HEK293 (cell line): ENCODE data around the gene NR0B2.

Experiments
- CTCF ChIA-PET: fragments of 350-600 bp; formaldehyde crosslinking; extraction: SDS; loops from one replicate; lab custom pipeline; 2021; ENCODE audit warnings: antibody characterized with exemption; lab: Yijun Ruan, JAX
- POLR2A ChIA-PET: fragments of 300-600 bp; formaldehyde crosslinking; extraction: SDS; loops from one replicate; lab custom pipeline; 2020; ENCODE audit warnings: antibody characterized with exemption, inconsistent platforms; lab: Yijun Ruan, JAX
- H3K27ac ChIP-seq: fragments of 200-500 bp; sonication (Bioruptor generic); 2 replicates; pipeline ENCODE4 v1.5.1; 2014; ENCODE audit warnings: low read depth, low read length, control low read depth, inconsistent platforms; ENCODE audit errors: extremely low read depth
- H3K36me3 ChIP-seq, 2 experiments: fragments of 200-500 bp in 1 of 2; sonication (Bioruptor generic) in 1 of 2; 1 replicate in 1 of 2; 2 replicates in 1 of 2; pipeline ENCODE4 v1.5.1; 2014 to 2017; ENCODE audit warnings: inconsistent platforms in 2 of 2, low read length in 2 of 2; ENCODE audit not compliant: control insufficient read depth in 2 of 2, insufficient read depth in 1 of 2
- H3K4me1 ChIP-seq: fragments of 200-500 bp; sonication (Bioruptor generic); 2 replicates; pipeline ENCODE4 v1.5.1; 2014; ENCODE audit warnings: mild to moderate bottlenecking, low read length, inconsistent platforms; ENCODE audit not compliant: control insufficient read depth, insufficient read depth
- H3K4me3 ChIP-seq: 2 replicates; pipeline ENCODE4 v1.5.1; 2011; ENCODE audit warnings: low read depth, mild to moderate bottlenecking, control low read depth, low read length, moderate library complexity
- H3K9me3 ChIP-seq: fragments of 200-500 bp; sonication (Bioruptor generic); 2 replicates; pipeline ENCODE4 v1.5.1; 2014; ENCODE audit warnings: low read depth, low read length, inconsistent platforms; ENCODE audit not compliant: control insufficient read depth, insufficient read depth
- GLIS2 ChIP-seq: fragments of 450-650 bp; formaldehyde crosslinking; IDR thresholded peaks from 2 replicates; pipeline ENCODE4 v1.5.1; 2016; ENCODE audit warnings: missing biosample characterization, missing genetic modification characterization
- KLF7 ChIP-seq: fragments of 450-650 bp; formaldehyde crosslinking; IDR thresholded peaks from 2 replicates; pipeline ENCODE4 v1.5.1; 2016; ENCODE audit warnings: missing biosample characterization, missing genetic modification characterization, borderline replicate concordance
- OSR2 ChIP-seq: fragments of 450-650 bp; formaldehyde crosslinking; IDR thresholded peaks from 2 replicates; pipeline ENCODE4 v1.5.1; 2016; ENCODE audit warnings: missing biosample characterization, missing genetic modification characterization
- PRDM1 ChIP-seq: fragments of 450-650 bp; formaldehyde crosslinking; IDR thresholded peaks from 2 replicates; pipeline ENCODE4; 2016; ENCODE audit warnings: missing biosample characterization, missing genetic modification characterization
- SP3 ChIP-seq: fragments of 450-650 bp; formaldehyde crosslinking; IDR thresholded peaks from 2 replicates; pipeline ENCODE4 v1.5.1; 2016; ENCODE audit warnings: missing biosample characterization, missing genetic modification characterization
- SP7 ChIP-seq: fragments of 450-650 bp; formaldehyde crosslinking; IDR thresholded peaks from 2 replicates; pipeline ENCODE4 v1.5.1; 2016; ENCODE audit warnings: missing biosample characterization, missing genetic modification characterization
- ZBTB20 ChIP-seq: fragments of 450-650 bp; formaldehyde crosslinking; IDR thresholded peaks from 2 replicates; pipeline ENCODE4 v1.5.1; 2016; ENCODE audit warnings: missing biosample characterization, missing genetic modification characterization
- ZBTB8A ChIP-seq: fragments of 450-650 bp; formaldehyde crosslinking; IDR thresholded peaks from 2 replicates; pipeline ENCODE4 v1.5.1; 2016; ENCODE audit warnings: missing biosample characterization, missing genetic modification characterization
- ZEB2 ChIP-seq: fragments of 450-650 bp; formaldehyde crosslinking; IDR thresholded peaks from 2 replicates; pipeline ENCODE4 v1.5.1; 2016; ENCODE audit warnings: missing biosample characterization, missing genetic modification characterization
- ZFP69B ChIP-seq: fragments of 450-650 bp; formaldehyde crosslinking; IDR thresholded peaks from 2 replicates; pipeline ENCODE4 v1.5.1; 2016; ENCODE audit warnings: missing biosample characterization, missing genetic modification characterization
- ZNF10 ChIP-seq: fragments of 450-650 bp; formaldehyde crosslinking; IDR thresholded peaks from 2 replicates; pipeline ENCODE4 v1.5.1; 2017; ENCODE audit warnings: missing biosample characterization, missing genetic modification characterization
- ZNF121 ChIP-seq: fragments of 450-650 bp; formaldehyde crosslinking; IDR thresholded peaks from 2 replicates; pipeline ENCODE4 v1.5.1; 2016; ENCODE audit warnings: missing biosample characterization, missing genetic modification characterization
- ZNF175 ChIP-seq: fragments of 450-650 bp; formaldehyde crosslinking; IDR thresholded peaks from 2 replicates; pipeline ENCODE4 v1.5.1; 2016; ENCODE audit warnings: missing biosample characterization, missing genetic modification characterization
- ZNF211 ChIP-seq: fragments of 450-650 bp; formaldehyde crosslinking; IDR thresholded peaks from 2 replicates; pipeline ENCODE4 v1.5.1; 2016; ENCODE audit warnings: low read depth, missing biosample characterization, missing genetic modification characterization
- ZNF24 ChIP-seq: fragments of 450-650 bp; formaldehyde crosslinking; IDR thresholded peaks from 2 replicates; pipeline ENCODE4 v1.5.1; 2016; ENCODE audit warnings: missing biosample characterization, missing genetic modification characterization
- ZNF292 ChIP-seq: fragments of 450-650 bp; formaldehyde crosslinking; IDR thresholded peaks from 2 replicates; pipeline ENCODE4 v1.5.1; 2016; ENCODE audit warnings: low read depth, missing biosample characterization, missing genetic modification characterization, borderline replicate concordance
- ZNF335 ChIP-seq: fragments of 450-650 bp; formaldehyde crosslinking; conservative IDR thresholded peaks from 2 replicates; pipeline ENCODE4 v1.5.1; 2016; ENCODE audit warnings: missing biosample characterization, missing genetic modification characterization
- ZNF423 ChIP-seq: fragments of 450-650 bp; formaldehyde crosslinking; IDR thresholded peaks from 2 replicates; pipeline ENCODE4 v1.5.1; 2016; ENCODE audit warnings: missing biosample characterization, missing genetic modification characterization
- ZNF521 ChIP-seq: fragments of 450-650 bp; formaldehyde crosslinking; IDR thresholded peaks from 2 replicates; pipeline ENCODE4 v1.5.1; 2017; ENCODE audit warnings: missing biosample characterization, mild to moderate bottlenecking, missing genetic modification characterization
- ZNF560 ChIP-seq: fragments of 450-650 bp; formaldehyde crosslinking; IDR thresholded peaks from 2 replicates; pipeline ENCODE4 v1.5.1; 2017; ENCODE audit warnings: missing biosample characterization, missing genetic modification characterization, borderline replicate concordance
- ZNF561 ChIP-seq: fragments of 450-650 bp; IDR thresholded peaks from 2 replicates; pipeline ENCODE4 v1.5.1; 2018; ENCODE audit warnings: missing biosample characterization, missing genetic modification characterization, borderline replicate concordance
- ZNF580 ChIP-seq: fragments of 450-650 bp; formaldehyde crosslinking; IDR thresholded peaks from 2 replicates; pipeline ENCODE4 v1.5.1; 2016; ENCODE audit warnings: missing biosample characterization, missing genetic modification characterization
- ZNF629 ChIP-seq: fragments of 450-650 bp; formaldehyde crosslinking; IDR thresholded peaks from 2 replicates; pipeline ENCODE4 v1.5.1; 2017; ENCODE audit warnings: missing biosample characterization, missing genetic modification characterization
- ZNF639 ChIP-seq: fragments of 450-650 bp; formaldehyde crosslinking; IDR thresholded peaks from 2 replicates; pipeline ENCODE4 v1.5.1; 2016; ENCODE audit warnings: missing biosample characterization, missing genetic modification characterization
- ZNF645 ChIP-seq: fragments of 450-650 bp; formaldehyde crosslinking; IDR thresholded peaks from 2 replicates; pipeline ENCODE4; 2016; ENCODE audit warnings: missing biosample characterization, missing genetic modification characterization
- ZSCAN23 ChIP-seq: fragments of 450-650 bp; formaldehyde crosslinking; IDR thresholded peaks from 2 replicates; pipeline ENCODE4 v1.5.1; 2016; ENCODE audit warnings: missing biosample characterization, missing genetic modification characterization
- TF ChIP-seq, protein P1 (sequence below): fragments of 450-650 bp; formaldehyde crosslinking; IDR thresholded peaks from 2 replicates; pipeline ENCODE4 v1.5.1; 2016; ENCODE audit warnings: missing biosample characterization, missing genetic modification characterization

NR0B2 gene

GRCh38 chr1:26863685-26864077 lies 50.1 kb downstream of the NR0B2 start:
- H3K36me3 ChIP-seq: no peaks in the 10 kb centered on the region
- POLR2A ChIA-PET: interaction anchor here (2.6 kb wide), 1 partner anchor 26 kb away, joined by 30 read pairs; the partner anchor contains the start of gene GPN2
- CTCF ChIA-PET: interaction anchor here (1.1 to 4.1 kb wide), 3 partner anchors 14 to 261 kb away, joined by 5 to 18 read pairs (median 11); no protein-coding TSS in a partner anchor
- no peak for TF ChIP-seq ZNF335 (tag by site-specific recombination)
- no peak for TF ChIP-seq ZNF639 (tag by site-specific recombination)
- TF ChIP-seq ZBTB20: no peak
- no peak for TF ChIP-seq ZNF211
- TF ChIP-seq OSR2 (tag by site-specific recombination): no peak
- no peak for TF ChIP-seq ZNF580 (tag by site-specific recombination)
- TF ChIP-seq ZNF629 (tag by site-specific recombination): no peak
- TF ChIP-seq ZNF521: no peak
- no peak for TF ChIP-seq ZNF121 (tag by site-specific recombination)
- no peak for TF ChIP-seq ZNF292 (tag by site-specific recombination)
- TF ChIP-seq ZNF24 (tag by site-specific recombination): no peak
- no peak for TF ChIP-seq ZSCAN23
- TF ChIP-seq ZNF560: no peak
- TF ChIP-seq ZNF423 (tag by site-specific recombination): no peak
- TF ChIP-seq, all 188 proteins: peak for 0
- Histone ChIP-seq H3K9me3 (no peaks in the 10 kb centered on the region), H3K4me3 (peak overlapping the region; percentile 59), H3K4me1 (0 out of 2 replicates have a peak, but pooled peaks cover 2% of the 10 kb centered on the region), H3K27ac (no peak overlapping the region; the same call in 1 of the 2 replicates)

DNA sequence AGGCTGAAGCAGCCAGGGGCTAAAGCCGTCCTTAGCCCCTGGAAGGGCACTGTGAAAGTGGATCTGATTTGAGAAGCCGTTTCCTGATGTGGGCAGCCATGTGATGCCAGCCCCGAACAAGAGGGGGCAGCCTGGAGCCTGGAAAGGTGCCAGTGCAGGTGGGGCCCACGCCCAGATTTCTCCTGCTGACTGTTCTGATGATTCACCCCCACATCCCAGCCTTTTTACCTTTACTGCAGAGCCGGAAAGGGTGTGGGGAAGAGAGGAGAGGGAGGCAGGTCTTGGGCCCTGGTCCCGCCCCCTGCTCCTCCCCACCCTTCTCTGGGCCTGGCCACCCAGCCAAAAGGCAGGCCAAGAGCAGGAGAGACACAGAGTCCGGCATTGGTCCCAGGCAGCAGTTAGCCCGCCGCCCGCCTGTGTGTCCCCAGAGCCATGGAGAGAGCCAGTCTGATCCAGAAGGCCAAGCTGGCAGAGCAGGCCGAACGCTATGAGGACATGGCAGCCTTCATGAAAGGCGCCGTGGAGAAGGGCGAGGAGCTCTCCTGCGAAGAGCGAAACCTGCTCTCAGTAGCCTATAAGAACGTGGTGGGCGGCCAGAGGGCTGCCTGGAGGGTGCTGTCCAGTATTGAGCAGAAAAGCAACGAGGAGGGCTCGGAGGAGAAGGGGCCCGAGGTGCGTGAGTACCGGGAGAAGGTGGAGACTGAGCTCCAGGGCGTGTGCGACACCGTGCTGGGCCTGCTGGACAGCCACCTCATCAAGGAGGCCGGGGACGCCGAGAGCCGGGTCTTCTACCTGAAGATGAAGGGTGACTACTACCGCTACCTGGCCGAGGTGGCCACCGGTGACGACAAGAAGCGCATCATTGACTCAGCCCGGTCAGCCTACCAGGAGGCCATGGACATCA lies 50.7 kb downstream of the NR0B2 start, which contains the start of gene SFN:
Gene SFN (plus strand): TSS at position 369 of the 904 bp plus-strand sequence. CDS start 64 bp downstream, at position 433.
- Histone ChIP-seq H3K27ac (no peak within 1 kb of the TSS; the same call in 1 of the 2 replicates), H3K36me3 (no peaks in the 10 kb centered on the region)
- TF ChIP-seq ZNF175 (no peak), GLIS2 (peak; percentile 53; the same call in 1 of the 2 replicates), PRDM1 (peak; percentile 58; the same call in 1 of the 2 replicates), ZNF629 (tag by site-specific recombination) (peak; percentile 38; the same call in 1 of the 2 replicates), KLF7 (tag by site-specific recombination) (peak; percentile 71; the same call in 1 of the 2 replicates), ZFP69B (peak; percentile 100), ZNF580 (tag by site-specific recombination) (0 out of 2 replicates have a peak, but pooled peaks have one; percentile 55), ZEB2 (tag by site-specific recombination) (peak; percentile 75), SP3 (peak; percentile 78), ZNF645 (no peak), ZBTB8A (tag by site-specific recombination) (peak; percentile 58), SP7 (tag by site-specific recombination) (peak; percentile 25; the same call in 1 of the 2 replicates), ZNF561 (tag by site-specific recombination) (0 out of 2 replicates have a peak, but pooled peaks have one; percentile 29), ZNF10 (tag by site-specific recombination) (peak; percentile 69)
- TF ChIP-seq, protein P1, sequence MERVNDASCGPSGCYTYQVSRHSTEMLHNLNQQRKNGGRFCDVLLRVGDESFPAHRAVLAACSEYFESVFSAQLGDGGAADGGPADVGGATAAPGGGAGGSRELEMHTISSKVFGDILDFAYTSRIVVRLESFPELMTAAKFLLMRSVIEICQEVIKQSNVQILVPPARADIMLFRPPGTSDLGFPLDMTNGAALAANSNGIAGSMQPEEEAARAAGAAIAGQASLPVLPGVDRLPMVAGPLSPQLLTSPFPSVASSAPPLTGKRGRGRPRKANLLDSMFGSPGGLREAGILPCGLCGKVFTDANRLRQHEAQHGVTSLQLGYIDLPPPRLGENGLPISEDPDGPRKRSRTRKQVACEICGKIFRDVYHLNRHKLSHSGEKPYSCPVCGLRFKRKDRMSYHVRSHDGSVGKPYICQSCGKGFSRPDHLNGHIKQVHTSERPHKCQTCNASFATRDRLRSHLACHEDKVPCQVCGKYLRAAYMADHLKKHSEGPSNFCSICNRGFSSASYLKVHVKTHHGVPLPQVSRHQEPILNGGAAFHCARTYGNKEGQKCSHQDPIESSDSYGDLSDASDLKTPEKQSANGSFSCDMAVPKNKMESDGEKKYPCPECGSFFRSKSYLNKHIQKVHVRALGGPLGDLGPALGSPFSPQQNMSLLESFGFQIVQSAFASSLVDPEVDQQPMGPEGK: peak; percentile 73

More for the DNA sequence above, 50.7 kb downstream of the NR0B2 start, which contains the start of gene SFN:
- POLR2A ChIA-PET: interaction anchor here (1.2 to 2.6 kb wide), 2 partner anchors 26 to 37 kb away, joined by 3 to 30 read pairs; partner anchors contain the start of genes GPN2 and ZDHHC18
- H3K4me3 ChIP-seq: peak within 1 kb of the TSS; percentile 59
- CTCF ChIA-PET: interaction anchor here (0.6 to 4.1 kb wide), 6 partner anchors 15 to 263 kb away, joined by 3 to 18 read pairs (median 4); no protein-coding TSS in a partner anchor
- 0 out of 2 replicates have a peak, but pooled peaks cover 2% of the 10 kb centered on the region for H3K4me1 ChIP-seq
- no peaks in the 10 kb centered on the region for H3K9me3 ChIP-seq
